ENCODE measurements around the gene ID1. TPM values are rescaled to one million over a fixed set of nuclear protein-coding genes. Genes with fewer than 3 reads are reported as not detected.

Gene ID1
- total RNA-seq, 1 experiment from 2014 or later = 88.8 TPM

DNA sequence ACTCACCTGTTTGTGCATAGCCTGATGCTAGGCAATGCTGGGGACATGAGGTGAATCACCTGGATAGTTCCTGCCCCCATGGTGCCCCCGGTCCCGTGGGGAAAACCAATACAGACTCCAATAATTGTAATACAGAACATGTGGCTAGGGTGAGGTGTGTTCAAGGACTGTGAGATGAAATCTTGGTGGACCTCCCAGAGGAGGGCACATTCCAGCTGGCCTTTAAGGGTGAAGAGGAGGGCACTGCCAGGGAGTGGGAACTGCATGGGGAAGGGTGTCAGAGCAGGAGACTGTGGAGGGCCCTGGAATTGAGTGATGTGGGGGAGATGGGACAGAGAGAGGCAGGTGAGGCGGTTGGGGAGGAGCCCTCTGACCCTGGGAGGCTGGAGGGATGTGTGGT is 35.2 kb downstream of the ID1 start (continued):
- TF ChIP-seq, protein P1, sequence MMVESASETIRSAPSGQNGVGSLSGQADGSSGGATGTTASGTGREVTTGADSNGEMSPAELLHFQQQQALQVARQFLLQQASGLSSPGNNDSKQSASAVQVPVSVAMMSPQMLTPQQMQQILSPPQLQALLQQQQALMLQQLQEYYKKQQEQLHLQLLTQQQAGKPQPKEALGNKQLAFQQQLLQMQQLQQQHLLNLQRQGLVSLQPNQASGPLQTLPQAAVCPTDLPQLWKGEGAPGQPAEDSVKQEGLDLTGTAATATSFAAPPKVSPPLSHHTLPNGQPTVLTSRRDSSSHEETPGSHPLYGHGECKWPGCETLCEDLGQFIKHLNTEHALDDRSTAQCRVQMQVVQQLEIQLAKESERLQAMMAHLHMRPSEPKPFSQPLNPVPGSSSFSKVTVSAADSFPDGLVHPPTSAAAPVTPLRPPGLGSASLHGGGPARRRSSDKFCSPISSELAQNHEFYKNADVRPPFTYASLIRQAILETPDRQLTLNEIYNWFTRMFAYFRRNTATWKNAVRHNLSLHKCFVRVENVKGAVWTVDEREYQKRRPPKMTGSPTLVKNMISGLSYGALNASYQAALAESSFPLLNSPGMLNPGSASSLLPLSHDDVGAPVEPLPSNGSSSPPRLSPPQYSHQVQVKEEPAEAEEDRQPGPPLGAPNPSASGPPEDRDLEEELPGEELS (CRISPR knock-in tag; IDR thresholded peaks at IDR 0.05) = no peak
- TF ChIP-seq KAT7 (CRISPR knock-in tag; IDR thresholded peaks at IDR 0.05; ENCODE audit: borderline replicate concordance) (no peak), ZNF232 (CRISPR knock-in tag; IDR thresholded peaks at IDR 0.05) (no peak), E2F4 (CRISPR knock-in tag; IDR thresholded peaks at IDR 0.05; ENCODE audit: borderline replicate concordance, low read depth) (no peak), GRHL2 (CRISPR knock-in tag; IDR thresholded peaks at IDR 0.05; ENCODE audit: insufficient replicate concordance, severe bottlenecking) (no peak)
- TF ChIP-seq, protein P2, sequence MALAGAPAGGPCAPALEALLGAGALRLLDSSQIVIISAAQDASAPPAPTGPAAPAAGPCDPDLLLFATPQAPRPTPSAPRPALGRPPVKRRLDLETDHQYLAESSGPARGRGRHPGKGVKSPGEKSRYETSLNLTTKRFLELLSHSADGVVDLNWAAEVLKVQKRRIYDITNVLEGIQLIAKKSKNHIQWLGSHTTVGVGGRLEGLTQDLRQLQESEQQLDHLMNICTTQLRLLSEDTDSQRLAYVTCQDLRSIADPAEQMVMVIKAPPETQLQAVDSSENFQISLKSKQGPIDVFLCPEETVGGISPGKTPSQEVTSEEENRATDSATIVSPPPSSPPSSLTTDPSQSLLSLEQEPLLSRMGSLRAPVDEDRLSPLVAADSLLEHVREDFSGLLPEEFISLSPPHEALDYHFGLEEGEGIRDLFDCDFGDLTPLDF (CRISPR knock-in tag; IDR thresholded peaks at IDR 0.05) = no peak
- TF ChIP-seq, protein P3, sequence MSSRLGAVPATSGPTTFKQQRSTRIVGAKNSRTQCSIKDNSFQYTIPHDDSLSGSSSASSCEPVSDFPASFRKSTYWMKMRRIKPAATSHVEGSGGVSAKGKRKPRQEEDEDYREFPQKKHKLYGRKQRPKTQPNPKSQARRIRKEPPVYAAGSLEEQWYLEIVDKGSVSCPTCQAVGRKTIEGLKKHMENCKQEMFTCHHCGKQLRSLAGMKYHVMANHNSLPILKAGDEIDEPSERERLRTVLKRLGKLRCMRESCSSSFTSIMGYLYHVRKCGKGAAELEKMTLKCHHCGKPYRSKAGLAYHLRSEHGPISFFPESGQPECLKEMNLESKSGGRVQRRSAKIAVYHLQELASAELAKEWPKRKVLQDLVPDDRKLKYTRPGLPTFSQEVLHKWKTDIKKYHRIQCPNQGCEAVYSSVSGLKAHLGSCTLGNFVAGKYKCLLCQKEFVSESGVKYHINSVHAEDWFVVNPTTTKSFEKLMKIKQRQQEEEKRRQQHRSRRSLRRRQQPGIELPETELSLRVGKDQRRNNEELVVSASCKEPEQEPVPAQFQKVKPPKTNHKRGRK (CRISPR knock-in tag; IDR thresholded peaks at IDR 0.05; ENCODE audit: borderline replicate concordance) = no peak

- Mint-ChIP-seq H3K4me3 (no peak overlapping the region), H3K27ac (no peak overlapping the region), H3K36me3 (no peaks in the 10 kb centered on the region), H3K4me1 (no peaks in the 10 kb centered on the region), H3K9me3 (no peaks in the 10 kb centered on the region), H3K27me3 (ENCODE audit: low read depth) (no peaks in the 10 kb centered on the region; the same call in 1 of the 2 replicates)
- ChIA-PET POLR2A (no interaction called here), CTCF (interaction anchor here (0.8 to 6.2 kb wide), 8 partner anchors 18 to 84 kb away, joined by 3 to 43 read pairs (median 4); partner anchors contain the start of gene BCL2L1)
- DNase-seq (ENCODE audit: low spot score) (no peak), ATAC-seq (no peak)
- TF ChIP-seq, protein P1 (CRISPR knock-in tag; IDR thresholded peaks at IDR 0.05) = no peak
- TF ChIP-seq, protein P4, sequence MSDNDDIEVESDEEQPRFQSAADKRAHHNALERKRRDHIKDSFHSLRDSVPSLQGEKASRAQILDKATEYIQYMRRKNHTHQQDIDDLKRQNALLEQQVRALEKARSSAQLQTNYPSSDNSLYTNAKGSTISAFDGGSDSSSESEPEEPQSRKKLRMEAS (CRISPR knock-in tag; IDR thresholded peaks at IDR 0.05) = no peak
- TF ChIP-seq TEAD1 (CRISPR knock-in tag; IDR thresholded peaks at IDR 0.05) = no peak
- TF ChIP-seq, protein P3 (CRISPR knock-in tag; IDR thresholded peaks at IDR 0.05; ENCODE audit: borderline replicate concordance) = no peak
- TF ChIP-seq NR2C2 (CRISPR knock-in tag; IDR thresholded peaks at IDR 0.05) = no peak
Measured at GRCh38 chr20:31641391-31641790, 36.3 kb downstream of the ID1 start.

DNA sequence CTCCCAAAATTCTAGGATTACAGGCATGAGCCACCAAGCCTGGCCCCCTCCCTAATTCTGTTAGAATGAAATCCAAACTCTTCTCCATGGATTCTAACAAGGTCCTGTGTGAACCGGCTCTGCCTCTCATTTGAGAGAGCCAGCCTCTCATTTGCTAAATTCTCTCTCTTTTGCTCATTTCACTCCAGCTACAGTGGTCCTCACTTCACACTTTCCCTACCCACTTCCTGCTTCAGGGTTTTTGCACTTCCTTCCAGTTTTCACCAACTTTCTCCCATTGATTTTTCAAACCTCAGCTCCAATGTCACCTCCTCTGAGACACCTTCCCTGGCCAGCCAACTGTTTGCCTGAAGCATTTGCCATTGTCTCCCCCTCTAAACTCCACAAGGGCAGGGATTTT is 37.7 kb downstream of the ID1 start:
- ChIA-PET POLR2A (no interaction called here), CTCF (interaction anchor here (1.2 to 2.7 kb wide), 4 partner anchors 9 to 86 kb away, joined by 3 to 7 read pairs (median 6); no protein-coding TSS in a partner anchor)
- no peaks in the 10 kb centered on the region for H3K4me1 Mint-ChIP-seq
- H3K27ac Mint-ChIP-seq = no peak overlapping the region
- TF ChIP-seq ZBTB21 (CRISPR knock-in tag; IDR thresholded peaks at IDR 0.05; ENCODE audit: borderline replicate concordance) (no peak), GRHL2 (CRISPR knock-in tag; IDR thresholded peaks at IDR 0.05; ENCODE audit: insufficient replicate concordance, severe bottlenecking) (no peak), E2F4 (CRISPR knock-in tag; IDR thresholded peaks at IDR 0.05; ENCODE audit: borderline replicate concordance, low read depth) (no peak)
- no peaks in the 10 kb centered on the region for H3K9me3 Mint-ChIP-seq
- no peaks in the 10 kb centered on the region for H3K36me3 Mint-ChIP-seq
- no peak for ATAC-seq
- DNase-seq (ENCODE audit: low spot score) = no peak
- no peaks in the 10 kb centered on the region; the same call in 1 of the 2 replicates for H3K27me3 Mint-ChIP-seq (ENCODE audit: low read depth)
- no peak overlapping the region for H3K4me3 Mint-ChIP-seq

All from WTC11 (cell line).